Measurements from ENCODE around the gene CXCL8.

The CXCL8 gene

DNA sequence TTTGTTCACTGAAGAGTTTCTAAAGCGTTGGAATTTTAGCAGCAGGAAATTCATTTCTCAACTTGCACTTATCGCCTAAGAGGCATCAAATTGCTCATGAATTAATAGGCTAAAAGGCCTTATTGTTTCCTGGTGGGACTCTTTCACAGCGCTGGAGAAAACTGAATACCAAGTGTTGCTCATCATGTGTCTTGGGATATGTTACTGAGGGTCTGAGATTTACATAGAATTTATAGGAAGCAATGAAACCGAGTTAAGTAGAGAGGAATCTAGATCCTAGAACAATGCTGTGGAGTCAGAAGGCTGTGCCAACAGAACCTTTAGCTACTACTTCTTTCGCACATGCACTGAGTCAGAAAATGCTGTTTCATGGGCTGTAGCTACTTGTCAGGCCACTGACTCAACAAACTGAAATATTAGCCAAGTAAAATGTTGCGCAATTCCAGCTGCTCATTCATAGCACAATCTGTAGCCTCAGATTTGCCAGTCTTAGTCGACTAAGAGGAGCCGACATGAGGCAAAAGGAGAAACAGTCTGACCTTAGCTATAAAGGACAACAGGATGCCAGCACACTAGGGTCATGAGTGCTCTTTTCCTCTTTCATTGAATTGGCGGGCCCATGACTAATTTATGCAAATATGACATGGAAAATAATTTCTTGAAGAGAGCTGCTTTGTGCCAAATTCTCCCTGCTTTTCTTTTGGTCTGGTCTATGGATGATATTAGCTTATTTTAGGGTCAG lies 35.9 kb upstream of the CXCL8 start:
- no peaks in the 10 kb centered on the region for H3K79me2 ChIP-seq
- H3K4me2 ChIP-seq (ENCODE audit: low read length), result no peak overlapping the region
- H3K4me1 ChIP-seq, result no peaks in the 10 kb centered on the region
- TF ChIP-seq CTCF (IDR thresholded peaks at IDR 0.05), result no peak
- H3K9me3 ChIP-seq (ENCODE audit: control insufficient read depth, low read length), result no peaks in the 10 kb centered on the region
- H3K27me3 ChIP-seq (ENCODE audit: control insufficient read depth, insufficient read depth, low read length), result no peaks in the 10 kb centered on the region
- H2AFZ ChIP-seq, result no peak overlapping the region
- H3K9ac ChIP-seq, result no peak overlapping the region
- no peak overlapping the region for H3K27ac ChIP-seq
- H3K36me3 ChIP-seq (ENCODE audit: control insufficient read depth, insufficient read depth, low read length), result no peaks in the 10 kb centered on the region
- no peak overlapping the region for H3K4me3 ChIP-seq (ENCODE audit: low read depth, low read length)

- Histone ChIP-seq H2AFZ (no peak overlapping the region), H3K4me2 (ENCODE audit: low read length) (no peak overlapping the region), H3K4me3 (ENCODE audit: low read depth, low read length) (no peak overlapping the region), H3K4me1 (no peaks in the 10 kb centered on the region), H3K79me2 (no peaks in the 10 kb centered on the region), H3K9me3 (ENCODE audit: control insufficient read depth, low read length) (no peaks in the 10 kb centered on the region), H3K36me3 (ENCODE audit: control insufficient read depth, insufficient read depth, low read length) (no peaks in the 10 kb centered on the region), H3K9ac (no peak overlapping the region), H3K27me3 (ENCODE audit: control insufficient read depth, insufficient read depth, low read length) (no peaks in the 10 kb centered on the region), H3K27ac (no peak overlapping the region)
- TF ChIP-seq CTCF (IDR thresholded peaks at IDR 0.05), result no peak
Measured at GRCh38 chr4:73705056-73705432, 35.3 kb upstream of the CXCL8 start.

GRCh38 chr4:73705721-73706120 lies 34.6 kb upstream of the CXCL8 start:
- Histone ChIP-seq H3K4me3 (ENCODE audit: low read depth, low read length) (no peak overlapping the region), H3K27ac (no peak overlapping the region)
- TF ChIP-seq CTCF (IDR thresholded peaks at IDR 0.05), result no peak

DNA sequence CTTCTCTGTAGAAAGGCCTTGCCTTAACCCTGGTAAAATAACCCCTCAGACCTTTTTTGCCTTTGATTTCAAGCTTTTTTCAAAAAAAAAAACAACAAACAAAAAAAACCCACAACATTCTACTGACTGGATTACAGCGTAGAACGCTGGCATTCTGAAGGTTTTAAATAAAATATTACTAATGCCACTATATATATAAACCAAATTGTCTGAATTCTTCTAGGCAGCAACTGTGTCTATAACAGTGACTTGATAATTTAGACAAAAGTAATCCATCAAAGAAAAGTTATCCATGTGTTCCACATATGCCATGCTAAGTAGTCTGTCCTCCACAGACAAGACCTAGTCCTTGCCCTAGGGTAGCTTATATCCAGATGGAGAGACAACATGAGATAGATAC lies 33.6 kb upstream of the CXCL8 start:
- Histone ChIP-seq H3K4me1 (no peaks in the 10 kb centered on the region), H3K9me3 (ENCODE audit: control insufficient read depth, low read length) (no peaks in the 10 kb centered on the region), H3K4me3 (ENCODE audit: low read depth, low read length) (no peak overlapping the region), H3K27me3 (ENCODE audit: control insufficient read depth, insufficient read depth, low read length) (no peaks in the 10 kb centered on the region), H3K9ac (no peak overlapping the region), H3K4me2 (ENCODE audit: low read length) (no peak overlapping the region), H3K36me3 (ENCODE audit: control insufficient read depth, insufficient read depth, low read length) (no peaks in the 10 kb centered on the region), H3K27ac (no peak overlapping the region), H2AFZ (no peak overlapping the region), H3K79me2 (no peaks in the 10 kb centered on the region)
- no peak for TF ChIP-seq CTCF (IDR thresholded peaks at IDR 0.05)

More at GRCh38 chr4:73705721-73706120, 34.6 kb upstream of the CXCL8 start:
- Histone ChIP-seq H3K9ac (no peak overlapping the region), H2AFZ (no peak overlapping the region), H3K4me1 (no peaks in the 10 kb centered on the region), H3K79me2 (no peaks in the 10 kb centered on the region), H3K4me2 (ENCODE audit: low read length) (no peak overlapping the region), H3K9me3 (ENCODE audit: control insufficient read depth, low read length) (no peaks in the 10 kb centered on the region), H3K27me3 (ENCODE audit: control insufficient read depth, insufficient read depth, low read length) (no peaks in the 10 kb centered on the region), H3K36me3 (ENCODE audit: control insufficient read depth, insufficient read depth, low read length) (no peaks in the 10 kb centered on the region)

GRCh38 chr4:73707269-73707875 lies 33.0 kb upstream of the CXCL8 start:
- Histone ChIP-seq H3K9me3 (ENCODE audit: control insufficient read depth, low read length) (no peaks in the 10 kb centered on the region), H3K4me3 (ENCODE audit: low read depth, low read length) (no peak overlapping the region), H3K79me2 (no peaks in the 10 kb centered on the region), H3K27ac (no peak overlapping the region), H3K9ac (no peak overlapping the region), H3K27me3 (ENCODE audit: control insufficient read depth, insufficient read depth, low read length) (no peaks in the 10 kb centered on the region), H3K4me2 (ENCODE audit: low read length) (no peak overlapping the region), H3K36me3 (ENCODE audit: control insufficient read depth, insufficient read depth, low read length) (no peaks in the 10 kb centered on the region), H3K4me1 (no peaks in the 10 kb centered on the region), H2AFZ (no peak overlapping the region)
- TF ChIP-seq CTCF (IDR thresholded peaks at IDR 0.05), result no peak

Measured in parathyroid adenoma (tissue), 2 donors.